SU-DHL-6 (cell line): ENCODE data around the gene ARHGAP28.

ENCODE experiments used
- EZH2phosphoT487 ChIP-seq: fragments of 200-600 bp; sonication (generic), shearing (Covaris generic); conservative IDR thresholded peaks from 2 replicates; pipeline ENCODE4 v1.6.1; 2018; ENCODE audit warnings: mild to moderate bottlenecking, antibody characterized with exemption, low read length, moderate library complexity, mixed read lengths
- TF ChIP-seq, protein P1 (sequence below): fragments of 200-600 bp; sonication (generic); IDR thresholded peaks from one replicate; pipeline ENCODE4 v1.5.1; 2017; ENCODE audit warnings: antibody characterized with exemption, mild to moderate bottlenecking, low read length, moderate library complexity; ENCODE audit not compliant: insufficient read depth, poor library complexity, severe bottlenecking

DNA sequence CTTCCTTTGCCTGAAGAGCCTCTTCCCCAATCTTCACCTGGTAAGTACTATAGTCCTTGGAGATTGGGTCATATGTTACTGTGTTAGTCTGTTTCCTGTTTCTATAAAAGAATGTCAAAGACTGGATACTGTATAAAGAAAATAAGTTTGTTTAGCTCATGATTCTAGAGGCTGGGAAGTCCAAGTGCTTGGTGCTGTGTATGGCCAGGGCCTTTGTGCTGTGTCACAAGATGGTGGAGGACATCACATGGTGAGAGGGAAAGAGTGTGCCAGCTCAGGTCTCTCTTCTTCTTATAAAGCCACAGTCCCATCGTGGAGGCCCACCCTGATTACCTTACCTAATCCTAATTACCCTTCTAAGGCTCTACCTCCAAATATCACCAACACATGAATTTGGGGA, 20.9 kb downstream of the ARHGAP28 start:
- TF ChIP-seq, protein P1, sequence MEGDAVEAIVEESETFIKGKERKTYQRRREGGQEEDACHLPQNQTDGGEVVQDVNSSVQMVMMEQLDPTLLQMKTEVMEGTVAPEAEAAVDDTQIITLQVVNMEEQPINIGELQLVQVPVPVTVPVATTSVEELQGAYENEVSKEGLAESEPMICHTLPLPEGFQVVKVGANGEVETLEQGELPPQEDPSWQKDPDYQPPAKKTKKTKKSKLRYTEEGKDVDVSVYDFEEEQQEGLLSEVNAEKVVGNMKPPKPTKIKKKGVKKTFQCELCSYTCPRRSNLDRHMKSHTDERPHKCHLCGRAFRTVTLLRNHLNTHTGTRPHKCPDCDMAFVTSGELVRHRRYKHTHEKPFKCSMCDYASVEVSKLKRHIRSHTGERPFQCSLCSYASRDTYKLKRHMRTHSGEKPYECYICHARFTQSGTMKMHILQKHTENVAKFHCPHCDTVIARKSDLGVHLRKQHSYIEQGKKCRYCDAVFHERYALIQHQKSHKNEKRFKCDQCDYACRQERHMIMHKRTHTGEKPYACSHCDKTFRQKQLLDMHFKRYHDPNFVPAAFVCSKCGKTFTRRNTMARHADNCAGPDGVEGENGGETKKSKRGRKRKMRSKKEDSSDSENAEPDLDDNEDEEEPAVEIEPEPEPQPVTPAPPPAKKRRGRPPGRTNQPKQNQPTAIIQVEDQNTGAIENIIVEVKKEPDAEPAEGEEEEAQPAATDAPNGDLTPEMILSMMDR = no peak
- TF ChIP-seq EZH2phosphoT487 = no peak
